OCI-LY7 (cell line): Measurements from ENCODE around the gene FAAP100. TPM values are rescaled to one million over a fixed set of nuclear protein-coding genes. Genes with fewer than 3 reads are reported as not detected.

Source experiments
- BruUV-seq: library from RNA; stranded (reverse); fragments of 400-500 nt; replicated peaks from 2 replicates; lab custom pipeline; 2021; lab: Mats Ljungman, UMichigan
- CTCF ChIA-PET: fragments of 300-600 bp; sonication (Branson Sonifier 250); formaldehyde crosslinking; loops from one replicate; lab custom pipeline; 2022; ENCODE audit warnings: antibody characterized with exemption; ENCODE audit not compliant: unreplicated experiment; lab: Charles Lee
- POLR2A ChIA-PET: fragments of 300-600 bp; sonication (Branson Sonifier 250); formaldehyde crosslinking; loops from one replicate; lab custom pipeline; 2022; ENCODE audit warnings: antibody characterized with exemption; lab: Charles Lee
- DNase-seq: peaks from one replicate; pipeline ENCODE4 v3.0.0-alpha.2; 2015; ENCODE audit warnings: low spot score
- H2AFZ ChIP-seq: fragments of 200-600 bp; sonication (generic), shearing (Covaris generic); 2 replicates; pipeline ENCODE4 v1.6.1; 2014; ENCODE audit warnings: mild to moderate bottlenecking, antibody characterized with exemption, low read length, moderate library complexity
- H3K27ac ChIP-seq: fragments of 200-600 bp; sonication (generic); 2 replicates; pipeline ENCODE4 v1.5.1; 2014; ENCODE audit warnings: mixed run types, low read depth, mild to moderate bottlenecking, moderate library complexity, low read length, inconsistent platforms; ENCODE audit not compliant: poor library complexity, severe bottlenecking
- H3K36me3 ChIP-seq: fragments of 200-600 bp; sonication (generic); 2 replicates; pipeline ENCODE4 v1.6.1; 2014; ENCODE audit warnings: mild to moderate bottlenecking, antibody characterized with exemption, low read length, moderate library complexity, mixed read lengths; ENCODE audit not compliant: insufficient read depth
- H3K4me1 ChIP-seq: fragments of 200-600 bp; sonication (generic); 2 replicates; pipeline ENCODE4 v1.5.1; 2014; ENCODE audit warnings: mild to moderate bottlenecking, low read length; ENCODE audit not compliant: insufficient read depth, poor library complexity, severe bottlenecking
- H3K4me2 ChIP-seq: fragments of 200-600 bp; sonication (generic); 2 replicates; pipeline ENCODE4 v1.6.1; 2014; ENCODE audit warnings: mild to moderate bottlenecking, low read length
- H3K4me3 ChIP-seq: fragments of 200-600 bp; sonication (generic); 2 replicates; pipeline ENCODE4 v1.5.1; 2014; ENCODE audit warnings: mild to moderate bottlenecking, low read depth, low read length; ENCODE audit not compliant: poor library complexity, severe bottlenecking
- H3K79me2 ChIP-seq: fragments of 200-600 bp; sonication (generic); 2 replicates; pipeline ENCODE4 v1.6.1; 2016; ENCODE audit warnings: low read depth, mild to moderate bottlenecking, low read length, moderate library complexity, mixed read lengths; ENCODE audit not compliant: insufficient read depth
- H3K9me2 ChIP-seq: fragments of 200-600 bp; sonication (generic); 2 replicates; pipeline ENCODE4 v1.6.1; 2016; ENCODE audit warnings: mild to moderate bottlenecking, low read length, mixed read lengths; ENCODE audit not compliant: insufficient read depth
- H3K9me3 ChIP-seq: fragments of 200-600 bp; sonication (generic); 2 replicates; pipeline ENCODE4 v1.6.1; 2014; ENCODE audit warnings: mild to moderate bottlenecking, mixed run types, low read length, mixed read lengths
- H4K20me1 ChIP-seq: fragments of 200-600 bp; sonication (generic); 2 replicates; pipeline ENCODE4 v1.6.1; 2014; ENCODE audit warnings: mild to moderate bottlenecking, antibody characterized with exemption, low read length, moderate library complexity, mixed read lengths; ENCODE audit not compliant: insufficient read depth
- EZH2phosphoT487 ChIP-seq: fragments of 200-600 bp; sonication (generic); IDR thresholded peaks from 2 replicates; pipeline ENCODE4 v1.6.1; 2018; ENCODE audit warnings: low read depth, borderline replicate concordance, mild to moderate bottlenecking, mixed run types, antibody characterized with exemption, low read length, moderate library complexity, mixed read lengths
- intact Hi-C: fragments of 100-400 bp; cut with micrococcal nuclease; formaldehyde crosslinking; loops from one replicate; pipeline ENCODE4 v1.10.0; 2022; ENCODE audit not compliant: unreplicated experiment
- total RNA-seq, 2 experiments: library from RNA; depleted of rRNA in 1 of 2; stranded (reverse); fragments of >200 nt in 1 of 2; shearing (Covaris generic) in 1 of 2; gene quantifications; 2 replicates each; pipeline ENCODE4 v1.2.3, GENCODE V29; 2014 to 2022
- TF ChIP-seq, protein P1 (sequence below): fragments of 200-600 bp; sonication (generic); conservative IDR thresholded peaks from 2 replicates; pipeline ENCODE4 v1.5.1; 2014; ENCODE audit warnings: mild to moderate bottlenecking, antibody characterized with exemption, low read length, moderate library complexity, mixed read lengths

FAAP100 gene
- total RNA-seq, 2 experiments from 2014 or later = 65.2 to 74.2 TPM

DNA sequence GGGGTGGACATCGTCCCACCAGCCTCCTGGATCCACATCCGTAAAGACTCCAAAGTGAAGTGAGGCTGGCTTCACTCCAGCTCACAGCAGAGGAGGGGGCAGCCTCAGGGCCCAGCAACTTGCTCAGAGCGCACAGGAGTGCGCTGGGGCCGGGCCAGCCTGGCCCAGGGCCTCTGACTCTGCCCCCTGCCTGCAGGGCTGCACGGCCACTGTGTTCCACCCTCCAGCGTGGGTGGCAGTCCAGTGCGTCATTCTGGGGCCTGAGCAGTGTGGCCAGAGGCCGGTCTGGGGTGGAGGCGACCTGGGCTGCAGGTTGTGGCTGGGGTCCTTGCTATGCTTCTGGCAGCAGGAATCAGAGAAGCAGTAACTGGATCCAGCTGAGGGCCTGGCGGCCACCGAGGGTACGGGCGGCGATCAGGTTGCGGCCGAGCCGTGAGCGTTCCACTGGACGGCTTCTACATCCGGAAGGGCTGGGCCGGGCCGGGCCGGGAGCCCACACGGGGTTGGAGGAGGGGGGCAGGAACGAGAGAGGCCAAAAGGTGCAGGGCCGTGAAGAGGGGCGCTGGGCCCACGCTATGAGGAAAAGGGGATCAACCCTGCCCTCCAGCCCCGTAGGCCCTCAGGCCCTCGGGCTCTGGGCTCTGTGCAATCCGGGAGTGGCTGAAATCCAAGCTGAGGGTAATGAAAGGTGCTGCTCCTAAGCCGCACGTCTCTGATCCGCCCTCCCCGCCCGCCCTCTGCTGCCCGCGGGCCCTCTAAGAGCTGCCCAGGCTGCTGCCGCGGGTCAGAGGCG is 24.4 kb downstream of the FAAP100 start, which contains the start of gene FSCN2:
FSCN2 (plus strand) TSS at position 787 of the 793 bp plus-strand sequence. CDS start 155 bp downstream, outside the sequence.
- H2AFZ ChIP-seq = no peak within 1 kb of the TSS
- ChIA-PET POLR2A (no interaction called here), CTCF (no interaction called here)
- H3K4me3 ChIP-seq = no peak within 1 kb of the TSS
- BruUV-seq = no TSS peak
- DNase-seq = no peak
- intact Hi-C loops = no loop called here
- H4K20me1 ChIP-seq = no peaks in the 10 kb centered on the region
- no peaks in the 10 kb centered on the region for H3K9me3 ChIP-seq
- no peak within 1 kb of the TSS for H3K27ac ChIP-seq
- no peak for TF ChIP-seq EZH2phosphoT487
- TF ChIP-seq, protein P1, sequence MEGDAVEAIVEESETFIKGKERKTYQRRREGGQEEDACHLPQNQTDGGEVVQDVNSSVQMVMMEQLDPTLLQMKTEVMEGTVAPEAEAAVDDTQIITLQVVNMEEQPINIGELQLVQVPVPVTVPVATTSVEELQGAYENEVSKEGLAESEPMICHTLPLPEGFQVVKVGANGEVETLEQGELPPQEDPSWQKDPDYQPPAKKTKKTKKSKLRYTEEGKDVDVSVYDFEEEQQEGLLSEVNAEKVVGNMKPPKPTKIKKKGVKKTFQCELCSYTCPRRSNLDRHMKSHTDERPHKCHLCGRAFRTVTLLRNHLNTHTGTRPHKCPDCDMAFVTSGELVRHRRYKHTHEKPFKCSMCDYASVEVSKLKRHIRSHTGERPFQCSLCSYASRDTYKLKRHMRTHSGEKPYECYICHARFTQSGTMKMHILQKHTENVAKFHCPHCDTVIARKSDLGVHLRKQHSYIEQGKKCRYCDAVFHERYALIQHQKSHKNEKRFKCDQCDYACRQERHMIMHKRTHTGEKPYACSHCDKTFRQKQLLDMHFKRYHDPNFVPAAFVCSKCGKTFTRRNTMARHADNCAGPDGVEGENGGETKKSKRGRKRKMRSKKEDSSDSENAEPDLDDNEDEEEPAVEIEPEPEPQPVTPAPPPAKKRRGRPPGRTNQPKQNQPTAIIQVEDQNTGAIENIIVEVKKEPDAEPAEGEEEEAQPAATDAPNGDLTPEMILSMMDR = no peak
- H3K4me2 ChIP-seq = no peak within 1 kb of the TSS
- no peaks in the 10 kb centered on the region for H3K79me2 ChIP-seq
- no peaks in the 10 kb centered on the region for H3K4me1 ChIP-seq
- no peaks in the 10 kb centered on the region for H3K9me2 ChIP-seq
- no peaks in the 10 kb centered on the region for H3K36me3 ChIP-seq

DNA sequence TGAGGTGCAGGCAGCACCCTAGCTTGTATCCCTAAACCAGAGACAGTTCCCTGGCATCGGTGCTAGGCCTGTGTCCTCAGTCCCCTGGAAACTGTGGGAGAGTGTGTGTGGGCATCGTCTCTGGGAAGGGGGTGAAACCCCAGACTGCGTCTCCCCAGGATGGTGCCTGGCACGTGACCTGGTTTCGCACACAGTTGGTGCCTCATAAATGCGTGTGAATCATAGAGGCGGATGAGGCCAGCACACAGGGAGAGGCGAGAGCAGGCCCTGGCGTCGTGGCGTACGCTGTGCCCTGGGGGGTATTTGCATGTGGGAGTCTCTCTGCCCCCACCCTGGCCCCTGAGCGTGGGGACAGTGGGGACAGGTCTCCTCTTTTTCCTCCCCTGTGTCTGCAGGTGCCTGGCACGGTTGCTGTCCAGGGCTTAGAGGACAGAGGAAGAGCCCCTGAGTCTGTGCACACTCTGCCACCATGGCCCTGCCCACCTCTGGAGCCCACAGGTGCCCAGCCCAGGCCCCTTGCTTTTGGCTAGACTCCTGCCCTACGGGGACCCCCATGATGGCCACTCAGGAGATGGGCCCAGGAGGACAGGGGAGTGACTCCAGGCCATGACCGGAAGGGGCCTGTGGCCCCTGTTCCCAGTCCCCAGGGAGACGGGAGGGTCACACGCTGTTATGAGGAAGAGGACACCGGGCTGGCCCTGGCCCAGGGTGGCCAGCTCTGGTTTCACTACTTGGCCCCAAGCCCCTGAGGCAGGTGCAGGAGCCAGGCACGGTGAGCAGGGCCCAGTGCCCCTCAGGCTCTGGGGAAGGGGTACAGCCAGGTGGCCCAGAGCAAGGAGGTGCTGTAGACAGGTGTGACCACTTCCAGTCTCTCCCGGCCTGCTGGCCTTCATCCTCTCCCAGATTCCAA is 25.2 kb downstream of the FAAP100 start:
- Histone ChIP-seq H3K79me2 (no peaks in the 10 kb centered on the region), H2AFZ (no peak overlapping the region), H3K4me3 (no peak overlapping the region), H3K36me3 (no peaks in the 10 kb centered on the region), H3K4me1 (no peaks in the 10 kb centered on the region), H3K4me2 (no peak overlapping the region), H3K27ac (no peak overlapping the region), H3K9me3 (no peaks in the 10 kb centered on the region), H4K20me1 (no peaks in the 10 kb centered on the region), H3K9me2 (no peaks in the 10 kb centered on the region)
- no TSS peak for BruUV-seq
- POLR2A ChIA-PET = no interaction called here
- intact Hi-C loops = no loop called here
- no peak for TF ChIP-seq EZH2phosphoT487
- TF ChIP-seq, protein P1 = no peak
- no peak for DNase-seq
- CTCF ChIA-PET = interaction anchor here (0.5 kb wide), 1 partner anchor 37 kb away, joined by 3 read pairs; no protein-coding TSS in a partner anchor
